ENCODE measurements around the gene NEDD4L.

Gene NEDD4L

DNA sequence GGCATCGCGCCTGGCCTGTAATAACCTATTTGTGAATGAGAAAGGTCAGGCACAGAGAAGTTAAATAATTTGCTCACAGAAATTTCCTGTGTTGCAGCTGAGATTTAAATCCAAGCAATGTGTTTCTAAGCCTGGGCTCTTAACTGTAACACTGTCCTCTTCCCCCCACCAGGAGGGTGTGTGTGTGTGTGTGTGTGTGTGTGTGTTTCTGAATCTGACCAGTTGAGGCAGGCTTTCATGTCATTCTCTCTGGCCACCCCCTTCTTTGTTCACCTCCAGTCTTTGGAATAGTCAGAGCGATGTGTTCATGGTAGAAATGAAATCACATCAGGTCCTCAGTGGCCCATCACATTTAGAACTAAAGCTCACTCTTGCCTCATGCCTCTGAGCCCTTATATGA, 81.2 kb downstream of the NEDD4L start:
- DNase-seq, result no peak

DNA sequence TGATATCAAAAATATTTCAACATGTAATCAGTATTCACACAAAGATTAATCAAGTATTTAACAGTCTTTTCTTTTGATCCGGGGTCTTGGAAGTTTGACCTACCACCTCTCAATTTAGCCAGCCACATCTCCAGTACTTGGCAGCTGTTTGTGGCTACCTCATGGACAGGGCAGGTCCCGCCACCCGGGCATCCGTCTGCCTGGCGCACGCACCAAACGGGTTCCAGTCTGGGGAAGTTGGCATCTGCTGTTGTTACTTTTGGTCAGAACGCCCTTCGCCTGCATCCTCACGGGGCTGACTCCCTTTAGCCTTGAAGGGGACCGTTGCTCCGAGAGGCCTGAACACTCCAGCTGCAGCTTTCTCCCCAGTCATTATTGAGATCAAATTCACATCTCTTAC, 81.7 kb downstream of the NEDD4L start:
- no peak for DNase-seq

DNA sequence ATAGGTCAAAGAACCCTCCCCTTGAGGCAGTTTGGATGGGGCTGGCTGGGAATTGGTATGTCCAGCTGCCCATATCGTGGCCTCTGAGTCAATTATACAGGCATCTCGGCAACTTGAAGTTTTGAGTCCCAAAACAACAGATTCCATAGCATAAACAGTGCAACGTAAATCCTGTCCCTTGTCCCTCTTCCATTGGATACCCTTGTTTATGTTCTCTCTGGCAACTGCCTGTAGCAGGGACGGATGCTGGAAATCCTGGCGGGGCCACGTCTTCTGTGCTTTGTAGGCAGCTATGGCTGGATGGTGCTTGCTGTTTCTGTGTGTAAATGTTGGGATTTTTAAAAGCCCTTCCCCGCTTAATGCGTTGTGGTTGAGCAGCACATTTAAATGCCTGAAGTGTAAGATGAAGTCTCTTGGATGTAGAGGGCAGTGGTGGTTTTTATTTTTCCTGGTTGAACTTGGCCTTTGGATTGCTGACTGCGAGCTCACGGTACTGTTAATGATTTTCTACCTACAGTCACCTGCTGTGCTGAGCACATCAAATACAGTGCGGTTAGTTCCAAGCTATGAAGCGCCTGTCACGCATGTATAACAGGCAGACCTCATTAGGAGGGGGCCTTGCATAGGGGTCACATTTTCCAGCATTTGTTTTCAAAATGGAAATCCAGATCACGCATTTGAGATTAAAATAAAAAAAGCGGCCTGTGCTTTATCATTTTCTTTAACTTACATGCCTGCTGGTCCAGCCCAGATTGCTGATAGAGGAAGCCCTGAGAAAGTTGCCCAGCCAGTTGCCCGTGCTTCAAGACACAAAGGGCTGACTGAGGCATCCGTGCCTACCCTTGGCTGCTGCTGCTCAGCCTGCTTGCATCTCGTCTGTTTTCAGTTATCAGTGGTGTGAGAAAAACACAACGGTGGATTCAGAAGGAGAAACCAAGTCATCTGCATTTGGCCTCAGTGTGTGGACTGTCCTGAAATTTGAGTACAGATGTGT, 84.7 kb downstream of the NEDD4L start:
- no peak for DNase-seq

DNA sequence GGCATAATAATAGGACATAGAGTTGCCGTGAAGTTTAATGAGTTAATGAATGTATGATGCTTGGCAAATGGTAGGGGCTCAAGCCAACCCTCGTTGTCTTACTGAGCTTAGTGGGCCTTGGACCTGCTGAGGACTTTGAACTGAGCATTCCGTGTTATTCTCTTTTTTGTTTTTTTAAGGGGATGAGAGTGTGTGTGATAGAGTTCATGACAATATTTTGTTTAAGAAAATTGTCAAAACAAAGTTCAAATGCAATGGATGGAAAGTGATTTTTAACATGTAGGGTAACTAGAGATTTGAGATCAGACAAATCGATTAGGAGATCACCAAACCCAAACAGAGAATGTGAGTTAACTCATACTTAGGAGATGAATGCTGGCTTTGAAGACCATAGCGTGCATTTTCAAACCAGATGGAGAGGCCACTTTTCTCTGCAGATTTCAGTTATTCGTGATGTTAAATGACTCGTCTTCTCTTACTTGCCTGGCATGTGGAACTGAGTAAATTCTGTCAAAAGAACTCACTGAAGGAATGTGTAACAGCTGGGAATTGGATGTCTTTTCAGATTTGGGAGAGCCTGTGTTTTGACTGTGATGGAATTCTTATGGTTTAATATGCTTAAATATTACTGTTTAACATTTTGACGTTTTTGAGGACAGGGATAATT, 88.7 kb downstream of the NEDD4L start:
- no peak for DNase-seq

DNA sequence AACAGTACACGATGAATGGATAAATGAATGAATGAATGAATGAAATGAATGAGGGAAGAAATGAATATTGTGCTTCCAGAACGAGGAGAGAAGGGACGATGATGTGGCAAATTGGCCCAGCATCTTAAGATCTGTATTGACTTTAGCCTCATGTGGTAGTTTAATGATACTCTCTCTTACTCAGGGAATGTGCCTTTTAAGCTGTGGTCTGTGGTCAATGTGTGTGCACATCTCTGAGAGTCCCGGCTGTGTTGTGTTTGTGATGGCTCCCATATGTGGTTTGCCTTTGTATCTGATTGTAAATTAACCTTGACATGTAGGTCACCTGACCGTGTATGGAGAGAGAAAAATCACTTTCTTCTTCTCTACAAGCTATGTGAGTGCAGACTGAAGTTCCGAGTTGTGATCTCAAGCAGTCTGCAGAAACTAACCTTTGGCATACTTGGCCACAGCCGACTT, 91.2 kb downstream of the NEDD4L start:
- DNase-seq, result no peak

DNA sequence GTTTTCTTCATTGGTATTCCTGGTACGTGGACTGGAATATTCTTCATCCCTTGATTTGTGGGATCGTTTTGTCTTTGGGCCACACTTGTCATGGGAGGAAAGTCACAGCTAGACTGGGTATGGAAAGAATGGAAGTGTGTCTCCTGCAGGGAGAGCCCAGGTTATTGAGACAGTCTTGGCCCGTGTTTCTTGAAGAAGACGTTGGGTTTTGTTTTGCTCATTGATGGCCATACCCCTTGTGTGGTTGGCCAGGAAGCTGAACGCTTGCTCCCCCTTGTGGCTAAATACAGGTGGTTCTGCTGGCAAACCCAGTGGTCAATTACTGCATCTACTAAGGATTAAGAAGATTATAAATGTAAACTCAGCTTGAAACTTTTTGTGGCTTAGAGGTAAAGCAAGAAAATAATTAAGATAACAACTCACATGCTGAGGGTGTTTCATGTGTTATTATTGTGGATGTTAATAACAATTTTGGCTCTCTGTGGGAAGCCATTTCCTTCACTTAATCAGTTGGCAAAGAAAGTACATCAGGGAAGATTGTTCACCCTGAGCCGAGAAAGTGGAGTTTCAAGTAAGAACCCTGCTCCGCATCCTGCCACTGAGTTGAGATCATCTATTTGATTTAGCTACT, 91.8 kb downstream of the NEDD4L start:
- DNase-seq, result peak in 3 of 4 experiments; percentile 2 to 13 (median 7)

DNA sequence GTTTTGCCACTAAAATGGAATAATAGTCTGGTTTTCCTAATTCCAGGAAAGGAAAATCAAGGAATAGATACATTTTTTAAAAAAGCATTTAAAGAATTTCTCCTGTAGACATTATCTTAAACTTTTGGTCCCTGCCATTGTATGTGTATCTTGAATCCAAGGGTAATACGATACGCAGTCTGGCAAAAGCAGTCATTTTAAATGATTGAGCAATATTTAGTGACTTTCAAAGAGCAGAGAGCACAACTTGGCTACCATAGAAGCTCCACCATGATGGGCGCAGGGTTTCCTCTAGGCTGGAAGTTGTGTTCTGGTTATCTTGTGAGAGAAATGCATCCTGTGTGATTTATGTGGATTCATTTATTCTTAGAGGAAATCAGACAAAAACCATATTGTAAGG, 92.9 kb downstream of the NEDD4L start:
- DNase-seq, result no peak

DNA sequence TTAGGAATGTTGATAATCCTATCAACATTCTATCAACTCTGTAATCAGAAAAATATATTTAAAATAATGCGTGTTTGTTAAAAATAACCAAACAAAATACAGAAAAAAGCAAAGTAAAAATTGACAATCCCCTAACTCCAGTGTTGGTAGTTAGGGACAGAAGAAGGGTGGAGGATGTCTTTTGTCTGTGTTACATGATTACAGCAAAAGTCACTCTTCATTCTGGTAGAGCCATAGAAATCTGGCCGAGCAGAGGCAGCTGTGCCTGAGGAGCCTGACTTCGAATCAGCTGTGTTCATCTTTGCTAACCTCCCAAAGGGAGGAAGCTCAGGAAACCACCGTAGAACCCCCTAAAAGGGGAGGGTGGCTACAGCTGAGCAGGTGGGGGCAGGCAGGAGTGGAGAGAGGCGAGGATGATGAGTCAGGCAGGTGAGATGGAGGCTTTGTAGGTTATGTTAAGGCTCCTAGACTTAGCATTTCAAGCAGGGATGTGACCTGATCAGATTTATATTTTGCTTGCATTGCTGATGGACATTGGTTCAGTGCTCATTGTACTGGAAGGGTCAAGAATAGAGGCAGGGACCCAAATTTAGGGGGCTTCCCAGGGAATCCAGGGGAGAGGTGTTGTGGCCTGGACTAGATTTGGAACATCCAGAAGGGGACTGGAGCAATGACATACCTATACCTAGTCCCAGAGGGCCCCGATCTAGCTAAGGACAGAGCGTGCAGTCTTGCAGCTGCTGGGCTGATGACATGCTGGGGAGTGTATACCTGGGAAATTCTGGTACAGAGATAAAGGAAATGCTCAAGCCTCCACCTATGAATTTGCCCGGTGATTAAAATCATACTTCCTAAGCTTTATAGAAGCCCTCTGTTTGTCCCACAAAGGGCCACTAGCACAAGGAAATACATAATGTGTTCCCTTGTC, 95.7 kb downstream of the NEDD4L start:
- no peak for DNase-seq

DNA sequence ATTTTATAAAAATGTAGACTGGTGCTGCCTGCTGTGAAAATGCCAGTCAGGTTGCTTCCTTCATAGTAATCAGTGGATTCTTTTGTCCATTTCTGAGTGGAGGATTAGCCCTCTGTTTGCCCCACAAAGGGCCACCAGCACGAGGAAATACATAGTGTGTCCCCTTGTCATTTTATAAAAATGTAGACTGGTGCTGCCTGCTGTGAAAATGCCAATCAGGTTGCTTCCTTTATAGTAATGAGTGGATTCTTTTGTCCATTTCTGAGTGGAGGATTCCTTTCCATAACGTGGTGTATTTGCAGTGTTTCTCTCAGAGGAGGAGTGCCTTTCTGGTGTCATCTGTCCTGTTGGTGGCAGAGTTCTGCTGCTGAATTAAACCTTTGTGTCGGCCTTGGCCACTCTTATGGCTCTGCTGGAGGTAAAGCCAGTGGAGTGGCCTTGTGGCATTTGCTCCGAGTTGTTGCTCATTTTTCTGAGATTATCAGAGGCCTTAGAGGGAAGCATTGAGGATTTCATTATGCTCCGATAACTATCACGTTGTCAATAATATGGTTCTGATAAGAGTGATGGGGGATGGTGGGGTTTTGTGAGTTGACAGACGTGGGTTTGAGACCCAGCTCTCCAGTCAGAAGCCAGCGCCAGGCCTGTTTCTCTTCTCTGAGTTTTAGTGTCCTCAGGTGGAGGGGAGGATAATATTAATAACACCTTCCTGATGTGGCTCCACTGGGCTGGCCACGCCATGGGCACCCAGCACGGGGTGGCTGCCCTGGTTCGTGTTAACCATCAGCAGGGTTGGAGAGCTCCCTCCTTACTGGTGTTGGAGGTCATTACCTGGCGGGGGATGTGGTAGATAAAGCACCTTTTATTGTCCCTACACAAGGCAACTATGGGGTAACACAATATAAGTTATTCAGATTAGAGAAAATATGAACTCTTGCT, 96.6 kb downstream of the NEDD4L start:
- DNase-seq, result no peak

DNA sequence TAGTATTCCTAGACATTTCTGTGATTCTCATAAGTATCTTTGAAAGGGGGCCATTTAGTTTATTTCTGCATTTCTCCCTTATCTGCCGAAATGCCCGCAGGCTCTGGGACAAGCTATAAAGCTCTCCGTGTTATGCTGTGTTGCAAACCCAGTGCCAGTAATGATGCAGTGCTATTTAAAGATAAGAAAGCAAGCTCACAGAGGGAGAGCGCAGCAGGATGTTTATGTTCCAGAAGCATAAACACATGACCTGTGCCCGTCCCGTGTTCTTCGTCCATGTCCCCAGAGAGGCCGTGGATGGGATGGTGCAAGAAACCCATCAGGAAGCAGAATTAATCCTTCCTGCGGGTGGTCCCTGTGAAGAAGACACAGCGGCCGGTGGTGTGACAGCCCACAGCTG, 99.4 kb downstream of the NEDD4L start:
- DNase-seq, result no peak

DNA sequence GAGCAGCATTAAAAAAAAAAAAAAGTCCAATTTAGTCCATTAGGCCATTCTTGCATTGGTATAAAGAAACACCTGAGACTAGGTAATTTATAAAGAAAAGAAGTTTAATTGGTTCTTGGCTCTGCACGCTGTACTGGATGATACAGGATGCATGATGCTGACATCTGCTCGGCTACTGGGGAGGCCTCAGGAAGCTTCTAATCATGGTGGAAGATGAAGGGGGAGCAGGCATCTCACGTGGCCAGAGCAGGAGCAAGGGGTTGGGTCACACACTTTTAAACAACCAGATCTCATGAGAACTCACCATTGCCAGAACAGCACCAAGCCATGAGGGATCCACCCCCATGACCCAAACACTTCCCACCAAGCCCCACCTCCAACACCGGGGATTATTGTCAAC, 100.1 kb downstream of the NEDD4L start:
- DNase-seq, result no peak

DNA sequence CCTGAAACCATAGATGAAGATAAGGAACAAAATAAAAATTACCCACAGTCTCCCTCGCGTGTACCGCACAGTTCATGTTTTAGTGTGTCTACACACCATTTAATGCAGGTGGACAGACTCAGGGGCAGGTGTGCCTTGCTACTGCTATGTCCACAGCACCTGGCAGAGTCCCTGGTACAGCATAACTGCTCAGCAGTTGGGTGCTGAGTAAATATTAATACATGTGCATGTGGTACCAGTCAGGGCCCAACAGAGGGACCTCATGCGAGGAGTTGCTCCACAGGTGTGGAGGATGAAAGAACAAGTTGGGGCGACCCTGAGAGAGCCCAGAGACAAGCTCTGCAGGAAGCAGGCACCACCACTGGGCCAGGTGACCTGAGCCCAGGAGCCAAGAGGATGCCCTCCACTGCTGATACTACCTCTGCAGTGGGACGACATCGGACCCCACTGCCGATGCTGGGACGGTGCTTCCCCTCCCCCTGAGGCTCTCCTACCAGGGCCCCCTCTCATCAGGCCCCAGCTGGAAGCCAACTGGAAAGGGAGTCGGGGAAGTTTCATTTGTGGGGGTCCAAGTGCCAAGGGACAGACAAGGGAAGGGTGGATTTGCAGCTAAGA, 100.8 kb downstream of the NEDD4L start:
- DNase-seq, result no peak

DNA sequence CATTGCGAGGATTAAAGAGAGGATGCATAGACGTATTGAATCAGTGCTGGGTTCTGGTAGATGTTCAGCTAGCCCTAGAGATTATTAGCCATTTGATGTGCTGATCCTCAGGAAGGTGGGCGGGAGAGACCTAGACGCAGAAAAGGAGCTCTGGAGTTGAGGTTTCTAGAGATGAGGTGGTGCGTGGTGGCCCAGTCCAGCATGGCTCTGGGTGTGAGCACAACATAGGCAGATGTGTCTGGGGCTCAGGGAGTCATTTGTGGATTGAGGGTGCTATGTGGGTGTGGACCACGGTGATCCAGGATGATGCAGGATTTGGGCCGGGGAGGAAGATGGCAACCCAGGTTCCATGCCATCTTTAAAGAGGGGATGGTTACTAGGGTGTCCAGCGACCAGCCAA, 102.1 kb downstream of the NEDD4L start:
- no peak for DNase-seq

DNA sequence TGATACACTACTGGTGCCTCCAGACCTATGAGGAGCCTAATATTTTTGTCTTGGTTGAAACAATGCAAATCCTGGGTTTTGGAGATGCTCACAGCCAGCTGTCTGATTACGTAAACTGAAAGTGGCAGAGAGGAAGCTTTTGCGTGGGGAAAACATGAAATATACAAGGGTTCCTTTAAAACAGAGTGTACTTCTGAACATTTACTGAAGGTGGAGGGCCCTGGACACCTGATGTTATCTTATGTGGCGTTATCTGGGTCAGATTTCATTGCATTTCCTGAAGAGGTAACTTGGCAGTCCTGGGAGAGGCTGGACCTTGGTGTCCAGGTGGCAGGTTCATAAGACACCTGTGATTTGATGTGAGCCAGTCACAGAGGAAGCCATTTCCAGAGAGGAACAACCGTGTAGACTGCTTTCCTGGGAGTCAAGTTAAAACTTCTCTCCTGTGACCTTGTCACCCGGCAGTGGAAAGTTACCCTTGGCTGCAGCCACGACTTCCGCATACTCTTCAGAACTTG, 105.0 kb downstream of the NEDD4L start:
- DNase-seq, result no peak

DNA sequence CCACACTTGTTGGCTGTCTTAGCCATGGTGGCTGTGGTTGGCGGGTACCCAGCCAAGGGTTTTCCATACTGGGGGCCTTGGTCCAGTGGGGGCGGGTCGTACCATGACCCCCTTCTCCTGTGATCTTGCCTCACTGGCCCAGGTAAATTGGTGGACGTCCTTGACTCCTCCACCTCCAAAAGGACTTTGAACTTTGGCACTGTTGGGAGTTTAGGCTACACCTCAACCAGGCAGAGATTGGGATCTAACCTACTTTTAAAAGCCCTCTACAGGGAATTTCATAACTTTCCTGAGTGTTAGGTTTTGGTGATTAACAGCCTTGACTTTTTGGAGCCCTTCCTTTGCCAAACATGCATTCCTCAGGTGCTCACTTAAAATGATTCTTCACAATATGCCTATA, 106.7 kb downstream of the NEDD4L start:
- no peak for DNase-seq

DNA sequence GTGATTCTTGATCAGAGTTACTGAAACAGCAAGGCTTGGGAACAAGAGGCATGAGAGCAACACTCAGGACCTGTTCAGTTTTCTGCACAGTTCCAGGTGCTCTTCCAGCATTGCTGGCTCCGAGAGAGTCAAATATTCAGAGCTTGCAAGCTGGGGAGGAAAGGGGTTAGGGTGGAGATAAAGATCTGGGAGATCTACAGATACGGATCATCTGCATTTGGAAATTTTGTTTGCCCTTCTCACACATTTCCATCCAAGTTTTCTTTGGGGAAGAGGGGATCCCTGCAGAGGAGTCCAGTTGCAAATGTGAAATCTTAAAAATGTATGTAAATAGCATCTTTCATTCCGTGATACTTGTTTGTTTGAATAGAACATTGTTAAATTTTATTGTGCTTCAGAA, 108.2 kb downstream of the NEDD4L start:
- DNase-seq, result no peak

DNA sequence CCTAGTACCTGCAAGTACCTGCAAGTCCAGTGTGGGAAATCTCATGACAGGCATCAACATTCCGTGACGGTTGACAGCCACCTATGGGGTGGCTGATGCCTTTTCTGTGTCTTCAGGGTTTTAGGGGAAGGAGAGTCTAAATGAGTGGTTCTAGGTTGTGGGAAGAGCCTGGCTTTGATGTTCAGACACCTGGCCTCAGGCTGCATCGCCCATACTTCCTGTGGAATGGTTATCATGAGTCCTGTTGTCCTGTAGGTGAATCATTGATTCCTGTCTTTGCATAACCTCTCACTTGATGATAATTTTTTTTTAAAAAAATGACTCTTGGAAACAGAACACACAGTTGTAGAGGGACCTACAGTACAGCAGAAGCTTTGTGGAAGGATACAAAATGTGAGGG, 108.9 kb downstream of the NEDD4L start:
- no peak for DNase-seq

DNA sequence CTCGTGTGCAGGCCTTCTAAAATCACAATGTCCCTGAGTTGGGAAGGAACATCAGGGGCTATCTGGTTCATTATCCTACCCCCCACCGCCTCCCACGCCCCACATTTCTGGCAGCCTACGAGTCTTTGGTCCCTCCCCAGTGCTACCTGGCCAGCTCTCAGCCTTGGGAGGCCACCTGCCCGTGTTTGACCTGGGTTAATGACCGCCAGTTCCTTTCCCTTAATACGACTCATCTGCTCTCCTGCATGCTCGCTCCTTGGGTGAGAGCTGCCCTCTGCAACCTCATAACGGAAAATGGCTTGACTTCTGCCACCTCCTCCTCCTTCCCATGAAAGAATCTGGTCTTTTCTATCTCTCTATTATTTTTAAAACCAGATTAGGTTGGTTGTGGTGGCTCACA, 112.5 kb downstream of the NEDD4L start:
- DNase-seq, result no peak

DNA sequence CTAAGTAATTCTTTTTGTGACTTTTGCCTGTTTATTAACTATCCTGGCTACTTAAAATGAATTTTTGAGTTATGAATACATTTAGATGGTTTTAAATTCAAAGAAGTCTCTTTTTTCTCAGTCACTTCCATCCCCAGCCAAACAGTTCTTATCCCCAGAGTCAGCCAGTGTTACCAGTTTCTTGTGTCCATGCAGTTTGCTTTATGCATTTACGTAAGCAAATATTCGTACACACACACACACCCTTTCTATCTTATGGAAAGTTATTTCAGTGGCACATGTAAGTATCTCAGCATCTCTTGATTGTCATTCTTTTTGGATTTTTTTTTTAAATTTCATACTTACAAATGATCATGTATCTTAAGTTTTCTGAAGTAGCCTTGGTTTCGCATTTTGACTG, 113.2 kb downstream of the NEDD4L start:
- DNase-seq, result no peak

DNA sequence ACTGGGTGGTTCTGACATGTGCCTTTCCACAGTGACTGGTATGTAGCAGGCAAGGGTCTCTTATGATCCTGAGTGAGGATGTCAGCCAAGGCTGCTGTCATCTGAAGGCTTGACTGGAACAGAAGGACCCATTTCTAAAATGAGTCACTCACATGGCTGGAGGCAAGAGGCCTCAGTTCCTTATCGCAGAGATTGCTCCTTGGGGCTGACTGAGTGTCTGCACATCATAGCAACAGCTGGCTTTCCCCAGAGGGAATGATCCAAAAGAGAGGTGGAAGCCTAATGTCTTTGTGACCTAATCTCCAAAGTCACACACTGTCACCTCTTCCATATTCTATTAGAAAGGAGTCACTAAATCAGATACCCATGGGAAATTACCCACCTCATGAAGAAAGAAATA, 114.0 kb downstream of the NEDD4L start:
- DNase-seq, result no peak

DNA sequence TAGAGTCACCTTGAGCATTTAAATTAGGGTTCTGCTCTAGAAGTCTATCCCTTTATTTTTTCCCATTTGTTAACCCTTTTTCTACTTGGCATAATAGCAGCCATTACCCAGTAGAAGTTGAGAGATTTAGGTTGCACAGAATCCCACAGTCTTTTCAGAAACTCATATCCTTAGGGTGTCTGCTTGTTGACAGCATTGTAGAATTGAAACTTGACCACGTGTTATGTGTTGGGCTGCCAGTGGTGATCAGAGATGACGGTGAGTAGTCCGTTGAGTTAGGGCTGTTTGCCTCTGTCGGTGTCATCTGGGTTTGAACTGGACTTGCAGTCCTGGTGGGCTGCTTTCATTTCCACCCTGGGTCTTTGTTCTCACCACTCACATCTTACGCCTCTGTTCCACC, 114.4 kb downstream of the NEDD4L start:
- DNase-seq, result no peak

Measured in activated CD4-positive, CD25-positive, alpha-beta regulatory T cell (primary cell).